ENCODE data around the gene RARRES2.
"Not testable (repeated sequence)": the region's sequence is repeated elsewhere in the genome, so short reads cannot be mapped to it uniquely, and the experiment has no call there.

- TF ChIP-seq CTCF (IDR thresholded peaks at IDR 0.05); POLR2A (IDR thresholded peaks at IDR 0.05); POLR2AphosphoS5 (IDR thresholded peaks at IDR 0.05; ENCODE audit: insufficient read depth in 1 of 2, low read depth in 1 of 2): not testable (repeated sequence)
These were observed 43.5 kb downstream of the RARRES2 start for GRCh38 chr7:150297978-150298377.

Measured in vagina (tissue), 2 donors.